ENCODE measurements around the gene ZCCHC7. TPM values are rescaled to one million over a fixed set of nuclear protein-coding genes. Genes with fewer than 3 reads are reported as not detected.

Gene ZCCHC7
- total and polyA plus RNA-seq, 9 of the 15 experiments (the other 6 are each of a cell fraction or from before 2014, with no cell fraction given), result 34.1 to 68.9 (median 48.8) TPM

DNA sequence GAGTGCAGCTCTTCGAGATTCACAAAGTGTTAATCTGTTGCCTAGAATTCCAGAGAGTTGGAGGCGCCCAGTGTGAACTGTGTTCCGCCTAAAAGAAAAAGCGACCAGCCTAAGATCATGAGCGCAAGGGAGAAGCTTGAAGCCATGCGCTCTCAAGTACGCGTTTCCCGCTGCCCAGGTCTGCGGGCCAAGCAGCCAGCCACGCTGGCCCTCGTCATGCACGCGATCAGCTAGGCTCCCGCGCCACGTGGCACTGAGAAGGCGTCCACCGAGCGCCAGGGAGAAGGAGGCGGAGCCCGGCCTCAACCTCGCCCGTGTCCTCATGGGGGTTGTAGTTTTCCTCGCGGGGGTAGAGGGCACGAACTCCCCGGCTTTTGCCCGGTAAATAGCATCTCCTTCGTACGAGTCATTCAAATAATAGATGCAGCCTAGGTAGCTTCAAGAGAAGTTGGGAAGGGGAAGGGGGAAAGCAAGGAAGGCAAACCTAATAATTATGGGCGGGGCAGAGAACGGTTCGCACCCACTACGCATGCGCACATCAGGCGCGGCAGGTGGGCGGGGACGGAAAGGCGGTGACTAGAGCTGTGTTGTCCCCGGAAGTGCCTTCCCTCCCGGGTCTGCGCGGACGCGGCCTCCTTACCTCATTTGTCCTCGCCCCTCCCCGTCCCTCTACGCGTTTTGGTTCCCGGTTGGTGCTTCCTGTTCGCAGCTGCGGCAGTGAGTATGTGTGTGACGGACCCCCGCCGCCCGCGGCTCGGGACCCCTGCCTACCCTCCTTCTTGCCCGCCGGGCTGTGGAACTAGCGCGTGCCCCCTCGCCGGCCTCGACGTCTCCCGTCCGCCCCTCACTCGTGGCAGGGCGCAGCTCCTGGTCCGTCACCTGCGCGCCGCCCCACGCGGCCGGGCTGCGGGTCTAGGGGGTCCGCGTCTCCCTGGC, at the start of gene ZCCHC7 (continued):
- TF ChIP-seq, protein P1, sequence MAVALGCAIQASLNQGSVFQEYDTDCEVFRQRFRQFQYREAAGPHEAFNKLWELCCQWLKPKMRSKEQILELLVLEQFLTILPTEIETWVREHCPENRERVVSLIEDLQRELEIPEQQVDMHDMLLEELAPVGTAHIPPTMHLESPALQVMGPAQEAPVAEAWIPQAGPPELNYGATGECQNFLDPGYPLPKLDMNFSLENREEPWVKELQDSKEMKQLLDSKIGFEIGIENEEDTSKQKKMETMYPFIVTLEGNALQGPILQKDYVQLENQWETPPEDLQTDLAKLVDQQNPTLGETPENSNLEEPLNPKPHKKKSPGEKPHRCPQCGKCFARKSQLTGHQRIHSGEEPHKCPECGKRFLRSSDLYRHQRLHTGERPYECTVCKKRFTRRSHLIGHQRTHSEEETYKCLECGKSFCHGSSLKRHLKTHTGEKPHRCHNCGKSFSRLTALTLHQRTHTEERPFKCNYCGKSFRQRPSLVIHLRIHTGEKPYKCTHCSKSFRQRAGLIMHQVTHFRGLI (CRISPR knock-in tag; IDR thresholded peaks at IDR 0.05), result peak; percentile 80; the same call in 1 of the 2 replicates
- TF ChIP-seq NR2F6 (CRISPR knock-in tag; IDR thresholded peaks at IDR 0.05), result peak; percentile 65; the same call in 1 of the 2 replicates
- no peak for TF ChIP-seq TCF7L2 (IDR thresholded peaks at IDR 0.05; ENCODE audit: low read depth, low read length)
- TF ChIP-seq, protein P2, sequence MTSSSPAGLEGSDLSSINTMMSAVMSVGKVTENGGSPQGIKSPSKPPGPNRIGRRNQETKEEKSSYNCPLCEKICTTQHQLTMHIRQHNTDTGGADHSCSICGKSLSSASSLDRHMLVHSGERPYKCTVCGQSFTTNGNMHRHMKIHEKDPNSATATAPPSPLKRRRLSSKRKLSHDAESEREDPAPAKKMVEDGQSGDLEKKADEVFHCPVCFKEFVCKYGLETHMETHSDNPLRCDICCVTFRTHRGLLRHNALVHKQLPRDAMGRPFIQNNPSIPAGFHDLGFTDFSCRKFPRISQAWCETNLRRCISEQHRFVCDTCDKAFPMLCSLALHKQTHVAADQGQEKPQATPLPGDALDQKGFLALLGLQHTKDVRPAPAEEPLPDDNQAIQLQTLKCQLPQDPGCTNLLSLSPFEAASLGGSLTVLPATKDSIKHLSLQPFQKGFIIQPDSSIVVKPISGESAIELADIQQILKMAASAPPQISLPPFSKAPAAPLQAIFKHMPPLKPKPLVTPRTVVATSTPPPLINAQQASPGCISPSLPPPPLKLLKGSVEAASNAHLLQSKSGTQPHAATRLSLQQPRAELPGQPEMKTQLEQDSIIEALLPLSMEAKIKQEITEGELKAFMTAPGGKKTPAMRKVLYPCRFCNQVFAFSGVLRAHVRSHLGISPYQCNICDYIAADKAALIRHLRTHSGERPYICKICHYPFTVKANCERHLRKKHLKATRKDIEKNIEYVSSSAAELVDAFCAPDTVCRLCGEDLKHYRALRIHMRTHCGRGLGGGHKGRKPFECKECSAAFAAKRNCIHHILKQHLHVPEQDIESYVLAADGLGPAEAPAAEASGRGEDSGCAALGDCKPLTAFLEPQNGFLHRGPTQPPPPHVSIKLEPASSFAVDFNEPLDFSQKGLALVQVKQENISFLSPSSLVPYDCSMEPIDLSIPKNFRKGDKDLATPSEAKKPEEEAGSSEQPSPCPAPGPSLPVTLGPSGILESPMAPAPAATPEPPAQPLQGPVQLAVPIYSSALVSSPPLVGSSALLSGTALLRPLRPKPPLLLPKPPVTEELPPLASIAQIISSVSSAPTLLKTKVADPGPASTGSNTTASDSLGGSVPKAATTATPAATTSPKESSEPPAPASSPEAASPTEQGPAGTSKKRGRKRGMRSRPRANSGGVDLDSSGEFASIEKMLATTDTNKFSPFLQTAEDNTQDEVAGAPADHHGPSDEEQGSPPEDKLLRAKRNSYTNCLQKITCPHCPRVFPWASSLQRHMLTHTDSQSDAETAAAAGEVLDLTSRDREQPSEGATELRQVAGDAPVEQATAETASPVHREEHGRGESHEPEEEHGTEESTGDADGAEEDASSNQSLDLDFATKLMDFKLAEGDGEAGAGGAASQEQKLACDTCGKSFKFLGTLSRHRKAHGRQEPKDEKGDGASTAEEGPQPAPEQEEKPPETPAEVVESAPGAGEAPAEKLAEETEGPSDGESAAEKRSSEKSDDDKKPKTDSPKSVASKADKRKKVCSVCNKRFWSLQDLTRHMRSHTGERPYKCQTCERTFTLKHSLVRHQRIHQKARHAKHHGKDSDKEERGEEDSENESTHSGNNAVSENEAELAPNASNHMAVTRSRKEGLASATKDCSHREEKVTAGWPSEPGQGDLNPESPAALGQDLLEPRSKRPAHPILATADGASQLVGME (CRISPR knock-in tag; IDR thresholded peaks at IDR 0.05), result peak; percentile 67
- no peak for TF ChIP-seq HNRNPK (IDR thresholded peaks at IDR 0.05; ENCODE audit: low read depth, low read length, poor library complexity, severe bottlenecking)
- no peak for TF ChIP-seq PHTF2 (CRISPR knock-in tag; IDR thresholded peaks at IDR 0.05)
- peak; percentile 86 for TF ChIP-seq KAT7 (CRISPR knock-in tag; IDR thresholded peaks at IDR 0.05; ENCODE audit: borderline replicate concordance)
- TF ChIP-seq FOXM1 (IDR thresholded peaks at IDR 0.05; ENCODE audit: low read depth), result no peak
- TF ChIP-seq FOXM1 (CRISPR knock-in tag; IDR thresholded peaks at IDR 0.05; ENCODE audit: low read depth), result peak; percentile 98
- 0 out of 2 replicates have a peak, but pooled peaks have one; percentile 14 for TF ChIP-seq TCF7 (IDR thresholded peaks at IDR 0.05; ENCODE audit: borderline replicate concordance)
- no peak for TF ChIP-seq MCM7 (IDR thresholded peaks at IDR 0.05)
- TF ChIP-seq TEAD1 (CRISPR knock-in tag; IDR thresholded peaks at IDR 0.05), result peak; percentile 90 to 99
- TF ChIP-seq RBM22 (IDR thresholded peaks at IDR 0.05; ENCODE audit: low read depth, low read length, poor library complexity, severe bottlenecking), result peak; percentile 95
- TF ChIP-seq POLR2B (IDR thresholded peaks at IDR 0.05; ENCODE audit: low read depth, partially characterized antibody), result peak; percentile 91
- TF ChIP-seq, protein P3, sequence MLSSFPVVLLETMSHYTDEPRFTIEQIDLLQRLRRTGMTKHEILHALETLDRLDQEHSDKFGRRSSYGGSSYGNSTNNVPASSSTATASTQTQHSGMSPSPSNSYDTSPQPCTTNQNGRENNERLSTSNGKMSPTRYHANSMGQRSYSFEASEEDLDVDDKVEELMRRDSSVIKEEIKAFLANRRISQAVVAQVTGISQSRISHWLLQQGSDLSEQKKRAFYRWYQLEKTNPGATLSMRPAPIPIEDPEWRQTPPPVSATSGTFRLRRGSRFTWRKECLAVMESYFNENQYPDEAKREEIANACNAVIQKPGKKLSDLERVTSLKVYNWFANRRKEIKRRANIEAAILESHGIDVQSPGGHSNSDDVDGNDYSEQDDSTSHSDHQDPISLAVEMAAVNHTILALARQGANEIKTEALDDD (IDR thresholded peaks at IDR 0.05), result no peak; the same call in 1 of the 2 replicates
- TF ChIP-seq NFXL1 (CRISPR knock-in tag; IDR thresholded peaks at IDR 0.05), result 0 out of 2 replicates have a peak, but pooled peaks have one; percentile 56
- TF ChIP-seq, protein P4, sequence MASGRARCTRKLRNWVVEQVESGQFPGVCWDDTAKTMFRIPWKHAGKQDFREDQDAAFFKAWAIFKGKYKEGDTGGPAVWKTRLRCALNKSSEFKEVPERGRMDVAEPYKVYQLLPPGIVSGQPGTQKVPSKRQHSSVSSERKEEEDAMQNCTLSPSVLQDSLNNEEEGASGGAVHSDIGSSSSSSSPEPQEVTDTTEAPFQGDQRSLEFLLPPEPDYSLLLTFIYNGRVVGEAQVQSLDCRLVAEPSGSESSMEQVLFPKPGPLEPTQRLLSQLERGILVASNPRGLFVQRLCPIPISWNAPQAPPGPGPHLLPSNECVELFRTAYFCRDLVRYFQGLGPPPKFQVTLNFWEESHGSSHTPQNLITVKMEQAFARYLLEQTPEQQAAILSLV (tag; IDR thresholded peaks at IDR 0.05), result peak; percentile 86
- peak; percentile 89; the same call in 1 of the 2 replicates for TF ChIP-seq ZBTB7A (IDR thresholded peaks at IDR 0.05; ENCODE audit: borderline replicate concordance, control insufficient read depth, low read depth, low read length)
